Trophoblast cell (in vitro differentiated cells and primary cell): ENCODE data around the gene ITIH5.

Source experiments
- DNase-seq, 2 donors: peaks; one replicate each; pipeline ENCODE4 v3.0.0-alpha.2; 2016
- H2AFZ ChIP-seq: 2 replicates; pipeline ENCODE4 v1.6.1; 2013; ENCODE audit warnings: low read length, moderate library complexity, mild to moderate bottlenecking; ENCODE audit not compliant: insufficient read depth, poor library complexity
- H2AK5ac ChIP-seq: 2 replicates; pipeline ENCODE4 v1.6.1; 2013; ENCODE audit warnings: mild to moderate bottlenecking, low read length
- H2BK120ac ChIP-seq: 2 replicates; pipeline ENCODE4 v1.6.1; 2013; ENCODE audit warnings: low read length, mild to moderate bottlenecking, moderate library complexity; ENCODE audit not compliant: insufficient read depth, poor library complexity
- H2BK12ac ChIP-seq: 2 replicates; pipeline ENCODE4 v1.6.1; 2013; ENCODE audit warnings: mild to moderate bottlenecking, low read length, moderate library complexity
- H2BK5ac ChIP-seq: 2 replicates; pipeline ENCODE4 v1.6.1; 2013; ENCODE audit warnings: low read length, low read depth, moderate library complexity, mild to moderate bottlenecking; ENCODE audit not compliant: poor library complexity
- H3K14ac ChIP-seq: 2 replicates; pipeline ENCODE4 v1.6.1; 2013; ENCODE audit warnings: mild to moderate bottlenecking, low read length
- H3K18ac ChIP-seq: 2 replicates; pipeline ENCODE4 v1.6.1; 2013; ENCODE audit warnings: mild to moderate bottlenecking, low read length
- H3K23ac ChIP-seq: 2 replicates; pipeline ENCODE4 v1.6.1; 2013; ENCODE audit warnings: low read length
- H3K27ac ChIP-seq: 2 replicates; pipeline ENCODE4 v1.5.1; 2013; ENCODE audit warnings: low read depth, mild to moderate bottlenecking, inconsistent platforms, low read length, moderate library complexity
- H3K27me3 ChIP-seq: 2 replicates; pipeline ENCODE4 v1.6.1; 2013; ENCODE audit warnings: inconsistent platforms, mild to moderate bottlenecking, low read length, moderate library complexity; ENCODE audit not compliant: insufficient read depth
- H3K36me3 ChIP-seq, 2 experiments: 1 replicate in 1 of 2; 2 replicates in 1 of 2; pipeline ENCODE4 v1.6.1; 2013; ENCODE audit warnings: low read length in 2 of 2, mild to moderate bottlenecking in 2 of 2, moderate library complexity in 1 of 2; ENCODE audit not compliant: insufficient read depth in 2 of 2, control insufficient read depth in 1 of 2
- H3K4ac ChIP-seq: 2 replicates; pipeline ENCODE4 v1.6.1; 2013; ENCODE audit warnings: low read depth, mild to moderate bottlenecking, low read length, moderate library complexity
- H3K4me1 ChIP-seq, 2 experiments: 1 replicate in 1 of 2; 2 replicates in 1 of 2; pipeline ENCODE4 v1.6.1; 2013; ENCODE audit warnings: low read length in 2 of 2, mild to moderate bottlenecking in 2 of 2, moderate library complexity in 1 of 2; ENCODE audit not compliant: insufficient read depth in 2 of 2, control insufficient read depth in 1 of 2
- H3K4me2 ChIP-seq: 2 replicates; pipeline ENCODE4 v1.6.1; 2013; ENCODE audit warnings: inconsistent platforms, mild to moderate bottlenecking, low read length, moderate library complexity
- H3K4me3 ChIP-seq: 2 replicates; pipeline ENCODE4 v1.5.1; 2013; ENCODE audit warnings: mild to moderate bottlenecking, low read depth, low read length, inconsistent platforms
- H3K79me1 ChIP-seq: one replicate; pipeline ENCODE4 v1.6.1; 2013; ENCODE audit warnings: low read length
- H3K79me2 ChIP-seq: 2 replicates; pipeline ENCODE4 v1.6.1; 2013; ENCODE audit warnings: low read length, mild to moderate bottlenecking; ENCODE audit not compliant: control insufficient read depth, insufficient read depth, poor library complexity
- H3K9ac ChIP-seq: 2 replicates; pipeline ENCODE4 v1.6.1; 2013; ENCODE audit warnings: mild to moderate bottlenecking, low read length
- H3K9me3 ChIP-seq: 2 replicates; pipeline ENCODE4 v1.6.1; 2013; ENCODE audit warnings: low read depth, mild to moderate bottlenecking, control low read depth, inconsistent platforms, low read length; ENCODE audit not compliant: insufficient read depth
- H4K12ac ChIP-seq: 2 replicates; pipeline ENCODE4 v1.6.1; 2013; ENCODE audit warnings: low read depth, mild to moderate bottlenecking, low read length, moderate library complexity
- H4K8ac ChIP-seq: 2 replicates; pipeline ENCODE4 v1.6.1; 2013; ENCODE audit warnings: low read depth, mild to moderate bottlenecking, low read length, moderate library complexity
- H4K91ac ChIP-seq: one replicate; pipeline ENCODE4 v1.6.1; 2013; ENCODE audit warnings: low read depth, mild to moderate bottlenecking, low read length, moderate library complexity
- WGBS: extraction: QIAGEN DNeasy Blood & Tissue Kit; methylation state at CpG from one replicate; pipeline ENCODE4 v1.1.7; 2013; ENCODE audit warnings: missing lambda C conversion rate; ENCODE audit not compliant: insufficient read length, insufficient coverage; ENCODE audit errors: extremely low coverage; 5-methylcytosine and 5-hydroxymethylcytosine counted together

The ITIH5 gene

GRCh38 chr10:7705341-7705740 lies 38.6 kb upstream of the ITIH5 start:
- no peak overlapping the region for H2BK120ac ChIP-seq
- no peaks in the 10 kb centered on the region for H3K9me3 ChIP-seq
- H3K79me2 ChIP-seq: no peaks in the 10 kb centered on the region
- H3K27ac ChIP-seq: no peak overlapping the region
- no peak overlapping the region for H3K4me3 ChIP-seq
- no peak overlapping the region for H3K23ac ChIP-seq
- H2AFZ ChIP-seq: no peak overlapping the region
- H3K4ac ChIP-seq: no peak overlapping the region
- H4K8ac ChIP-seq: no peak overlapping the region
- no peak overlapping the region for H2BK5ac ChIP-seq
- no CpG with 5 or more reads among the region's 3 CpGs for WGBS
- no peak overlapping the region for H3K14ac ChIP-seq
- H3K36me3 ChIP-seq: no peaks in the 10 kb centered on the region
- H3K79me1 ChIP-seq: no peaks in the 10 kb centered on the region
- no peak overlapping the region for H4K91ac ChIP-seq
- no peak overlapping the region for H2AK5ac ChIP-seq
- H3K4me1 ChIP-seq: no peaks in the 10 kb centered on the region
- H4K12ac ChIP-seq: no peak overlapping the region
- H3K4me2 ChIP-seq: no peak overlapping the region
- no peak overlapping the region for H3K18ac ChIP-seq
- H3K27me3 ChIP-seq: no peaks in the 10 kb centered on the region
- DNase-seq: no peak
- H3K9ac ChIP-seq: no peak overlapping the region
- H2BK12ac ChIP-seq: no peak overlapping the region

- no peaks in the 10 kb centered on the region for H3K4me1 ChIP-seq
- no peaks in the 10 kb centered on the region for H3K9me3 ChIP-seq
- no peak overlapping the region for H2BK120ac ChIP-seq
- no peaks in the 10 kb centered on the region for H3K27me3 ChIP-seq
- H3K18ac ChIP-seq: no peak overlapping the region
- H3K9ac ChIP-seq: no peak overlapping the region
- H3K79me1 ChIP-seq: no peaks in the 10 kb centered on the region
- no peaks in the 10 kb centered on the region for H3K36me3 ChIP-seq
- H4K8ac ChIP-seq: no peak overlapping the region
- no peak overlapping the region for H2AFZ ChIP-seq
- no CpG with 5 or more reads among the region's 8 CpGs for WGBS
- no peak overlapping the region for H3K4ac ChIP-seq
- no peak overlapping the region for H3K14ac ChIP-seq
- H4K91ac ChIP-seq: no peak overlapping the region
- H2BK5ac ChIP-seq: no peak overlapping the region
- no peak for DNase-seq
- no peak overlapping the region for H4K12ac ChIP-seq
- no peak overlapping the region for H3K4me2 ChIP-seq
- no peak overlapping the region for H3K4me3 ChIP-seq
- H3K23ac ChIP-seq: no peak overlapping the region
- no peak overlapping the region for H3K27ac ChIP-seq
- H2AK5ac ChIP-seq: no peak overlapping the region
- H2BK12ac ChIP-seq: no peak overlapping the region
- H3K79me2 ChIP-seq: no peaks in the 10 kb centered on the region
Measured at GRCh38 chr10:7704071-7705016, 37.6 kb upstream of the ITIH5 start.

- Histone ChIP-seq H4K8ac (no peak within 1 kb of the TSS), H3K18ac (no peak within 1 kb of the TSS), H3K4ac (no peak within 1 kb of the TSS), H4K91ac (no peak within 1 kb of the TSS), H3K23ac (no peak within 1 kb of the TSS), H3K79me2 (no peaks in the 10 kb centered on the region), H3K14ac (no peak within 1 kb of the TSS), H3K4me2 (no peak within 1 kb of the TSS), H2BK120ac (no peak within 1 kb of the TSS), H3K79me1 (no peaks in the 10 kb centered on the region), H2BK5ac (no peak within 1 kb of the TSS), H3K27me3 (no peaks in the 10 kb centered on the region), H3K36me3 (no peaks in the 10 kb centered on the region), H2BK12ac (no peak within 1 kb of the TSS), H3K27ac (no peak within 1 kb of the TSS), H3K9ac (no peak within 1 kb of the TSS), H3K9me3 (no peaks in the 10 kb centered on the region), H2AK5ac (no peak within 1 kb of the TSS), H3K4me1 (no peaks in the 10 kb centered on the region), H4K12ac (no peak within 1 kb of the TSS), H2AFZ (no peak within 1 kb of the TSS), H3K4me3 (no peak within 1 kb of the TSS)
- no CpG with 5 or more reads among the region's 4 CpGs for WGBS
- DNase-seq: no peak
Measured at GRCh38 chr10:7703140-7703539, 36.4 kb upstream of the ITIH5 start, which contains the start of gene ITIH2. TSS of gene ITIH2 (plus strand) at chr10:7703316. CDS start at chr10:7703435, 119 bp downstream.

DNA sequence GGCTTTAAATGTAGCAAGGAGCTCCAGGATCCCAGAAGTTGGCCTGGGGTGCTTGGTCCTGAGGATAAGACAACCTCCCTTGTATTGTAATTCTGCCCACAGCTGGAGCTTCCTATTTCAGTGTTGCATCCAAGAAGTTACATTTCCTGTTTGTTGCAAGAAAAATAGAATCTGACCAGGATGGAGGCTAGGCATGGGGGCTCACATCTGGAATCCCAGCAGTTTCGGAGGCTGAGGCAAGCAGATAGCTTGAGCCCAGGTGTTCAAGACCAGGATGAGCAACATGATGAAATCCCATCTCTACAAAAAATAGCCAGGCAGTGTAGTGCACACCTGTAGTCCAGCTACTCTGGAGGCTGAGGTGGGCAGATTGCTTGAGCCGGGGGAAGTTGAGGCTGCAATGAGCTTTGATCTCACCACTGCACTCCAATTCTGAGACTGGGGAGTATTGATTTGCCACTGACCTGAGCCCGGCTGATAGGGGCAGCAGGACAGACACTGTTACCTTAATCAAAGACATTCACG lies 35.6 kb upstream of the ITIH5 start:
- H2AFZ ChIP-seq: no peak overlapping the region
- no peak overlapping the region for H3K14ac ChIP-seq
- no peak overlapping the region for H4K8ac ChIP-seq
- H3K9me3 ChIP-seq: no peaks in the 10 kb centered on the region
- no peak for DNase-seq
- no peaks in the 10 kb centered on the region for H3K27me3 ChIP-seq
- H2BK120ac ChIP-seq: no peak overlapping the region
- no peaks in the 10 kb centered on the region for H3K4me1 ChIP-seq
- no peak overlapping the region for H3K23ac ChIP-seq
- no peak overlapping the region for H3K4ac ChIP-seq
- H3K18ac ChIP-seq: no peak overlapping the region
- H3K4me2 ChIP-seq: no peak overlapping the region
- no peak overlapping the region for H2BK5ac ChIP-seq
- H3K79me2 ChIP-seq: no peaks in the 10 kb centered on the region
- H4K91ac ChIP-seq: no peak overlapping the region
- no peak overlapping the region for H3K9ac ChIP-seq
- no peak overlapping the region for H2AK5ac ChIP-seq
- H4K12ac ChIP-seq: no peak overlapping the region
- no peak overlapping the region for H3K4me3 ChIP-seq
- no peak overlapping the region for H2BK12ac ChIP-seq
- no CpG with 5 or more reads among the region's 4 CpGs for WGBS
- H3K79me1 ChIP-seq: no peaks in the 10 kb centered on the region
- no peak overlapping the region for H3K27ac ChIP-seq
- H3K36me3 ChIP-seq: no peaks in the 10 kb centered on the region
